VCaP (cell line): Measurements from ENCODE around the gene DOK7.

ENCODE experiments used
- H3K27ac ChIP-seq: fragments of 450-650 bp; 2 replicates; pipeline ENCODE4 v1.5.1; 2017
- TF ChIP-seq, protein P1 (sequence below): fragments of 450-650 bp; conservative IDR thresholded peaks from 2 replicates; pipeline ENCODE4 v1.5.1; 2017; ENCODE audit warnings: mild to moderate bottlenecking, moderate library complexity

Gene DOK7

DNA sequence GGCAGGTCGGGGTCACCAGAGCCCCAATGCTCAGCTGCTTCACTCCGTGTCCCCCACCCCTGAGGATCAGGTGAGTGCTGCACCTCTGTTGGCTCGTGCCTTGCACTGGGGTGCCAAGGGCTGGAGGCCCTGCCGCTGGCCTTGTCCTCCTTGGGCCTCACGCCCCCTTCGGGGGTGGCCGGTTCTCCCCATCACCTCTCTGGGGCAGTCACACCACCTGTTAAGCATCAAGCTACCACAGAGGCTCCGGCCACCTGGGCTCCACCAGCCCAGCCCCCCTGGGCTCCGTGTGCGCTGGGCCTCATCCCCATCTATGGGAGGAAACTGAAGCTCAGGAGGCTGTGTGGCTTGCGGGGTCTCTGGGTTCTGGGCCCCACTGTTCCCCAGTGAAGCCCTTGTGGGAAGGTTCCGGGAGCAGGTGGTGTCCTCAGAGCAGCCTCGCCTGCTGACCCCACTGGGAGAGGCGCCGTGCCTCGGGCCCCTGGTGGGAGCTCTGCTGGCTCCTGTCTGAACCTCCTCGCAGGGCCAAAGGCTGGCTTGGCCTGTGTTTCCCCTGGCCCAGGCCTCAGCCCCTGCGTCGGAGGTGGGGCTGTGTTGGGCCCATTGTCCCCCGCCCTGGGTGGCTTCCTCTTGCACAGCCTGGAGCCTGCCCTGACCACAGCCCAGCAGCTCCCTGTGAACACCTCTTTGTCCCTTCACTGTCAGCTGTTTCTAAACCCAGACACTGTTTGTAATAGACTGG, 30.8 kb downstream of the DOK7 start:
- no peak overlapping the region for H3K27ac ChIP-seq
- TF ChIP-seq, protein P1, sequence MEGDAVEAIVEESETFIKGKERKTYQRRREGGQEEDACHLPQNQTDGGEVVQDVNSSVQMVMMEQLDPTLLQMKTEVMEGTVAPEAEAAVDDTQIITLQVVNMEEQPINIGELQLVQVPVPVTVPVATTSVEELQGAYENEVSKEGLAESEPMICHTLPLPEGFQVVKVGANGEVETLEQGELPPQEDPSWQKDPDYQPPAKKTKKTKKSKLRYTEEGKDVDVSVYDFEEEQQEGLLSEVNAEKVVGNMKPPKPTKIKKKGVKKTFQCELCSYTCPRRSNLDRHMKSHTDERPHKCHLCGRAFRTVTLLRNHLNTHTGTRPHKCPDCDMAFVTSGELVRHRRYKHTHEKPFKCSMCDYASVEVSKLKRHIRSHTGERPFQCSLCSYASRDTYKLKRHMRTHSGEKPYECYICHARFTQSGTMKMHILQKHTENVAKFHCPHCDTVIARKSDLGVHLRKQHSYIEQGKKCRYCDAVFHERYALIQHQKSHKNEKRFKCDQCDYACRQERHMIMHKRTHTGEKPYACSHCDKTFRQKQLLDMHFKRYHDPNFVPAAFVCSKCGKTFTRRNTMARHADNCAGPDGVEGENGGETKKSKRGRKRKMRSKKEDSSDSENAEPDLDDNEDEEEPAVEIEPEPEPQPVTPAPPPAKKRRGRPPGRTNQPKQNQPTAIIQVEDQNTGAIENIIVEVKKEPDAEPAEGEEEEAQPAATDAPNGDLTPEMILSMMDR, result no peak

DNA sequence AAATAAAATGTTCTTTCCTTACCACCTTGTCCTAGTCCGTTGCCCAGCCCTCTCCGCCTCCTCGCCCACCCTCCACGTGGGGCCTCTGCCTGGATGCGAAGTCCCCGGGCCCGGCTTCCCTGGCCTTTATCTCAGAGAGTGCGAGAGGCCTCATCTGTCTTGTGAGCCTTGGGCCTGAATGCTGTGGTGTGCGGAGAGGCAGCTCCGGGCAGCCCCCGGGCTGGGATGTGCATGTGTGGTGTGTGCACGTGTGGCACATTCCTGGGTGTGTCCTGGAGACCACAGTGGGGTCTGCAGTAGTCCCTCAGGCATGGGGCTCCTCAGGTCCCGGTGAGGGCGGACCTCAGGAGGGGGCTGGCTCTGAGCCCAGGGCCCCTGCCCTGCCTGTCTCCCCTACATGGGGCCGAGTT, 31.4 kb downstream of the DOK7 start:
- TF ChIP-seq, protein P1, result no peak
- H3K27ac ChIP-seq, result no peak overlapping the region

DNA sequence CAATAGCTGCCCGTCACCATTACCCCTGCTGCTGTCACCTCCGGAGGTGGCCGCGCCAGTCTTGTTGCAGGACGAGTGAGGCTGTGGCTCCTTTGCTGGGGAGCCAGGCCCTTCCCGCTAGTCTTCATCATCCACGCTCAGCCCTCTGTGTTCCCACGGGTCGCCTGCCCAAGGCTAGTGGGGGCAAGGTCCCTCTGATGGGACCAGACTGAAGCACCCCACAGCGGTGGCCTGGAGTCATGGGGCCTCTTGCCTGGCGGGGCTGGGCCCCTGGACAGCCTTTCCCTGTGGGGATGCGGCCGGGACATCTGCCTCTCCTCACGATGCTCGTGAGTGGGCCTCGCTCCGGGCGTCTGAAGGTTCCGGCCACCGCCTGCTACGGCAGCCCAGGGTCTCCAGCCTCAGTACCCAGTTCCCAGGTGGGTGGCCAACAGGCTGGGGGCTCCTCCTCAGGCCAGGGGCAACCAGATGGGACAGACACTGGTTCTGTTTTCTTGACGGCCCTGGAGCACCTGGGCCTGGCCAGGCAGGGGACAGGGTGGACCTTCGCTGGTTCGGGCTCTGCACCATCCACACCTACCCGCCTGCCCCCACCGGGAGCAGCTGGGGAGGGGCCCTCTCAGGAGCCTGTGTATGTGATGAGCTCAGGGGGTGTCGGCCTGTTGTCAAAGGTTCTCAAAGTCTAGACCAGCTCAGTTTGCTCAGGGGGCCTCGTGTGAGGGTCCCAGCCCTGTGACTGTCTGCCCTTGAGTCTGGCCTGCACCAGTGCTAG, 32.3 kb downstream of the DOK7 start:
- TF ChIP-seq, protein P1, result no peak
- no peak overlapping the region for H3K27ac ChIP-seq

DNA sequence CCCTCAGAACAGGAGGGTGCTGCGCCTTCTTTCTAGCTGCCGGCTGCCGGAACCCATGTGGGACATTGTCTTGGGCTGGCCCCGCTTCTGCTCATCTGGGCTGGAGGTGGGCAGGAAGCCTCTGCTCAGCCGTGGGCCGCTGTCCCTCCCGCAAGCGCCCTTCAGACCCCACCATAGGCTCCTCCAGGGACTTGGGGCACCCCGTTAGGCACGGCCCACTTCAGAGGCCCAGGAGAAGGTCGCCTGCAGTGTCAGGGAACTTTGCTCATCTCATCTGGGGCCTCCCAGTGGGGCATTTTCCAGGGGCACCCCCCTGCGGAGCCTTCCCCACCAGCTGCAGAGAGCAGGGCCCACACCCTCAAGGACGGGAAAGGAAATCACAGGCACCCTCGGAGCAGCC, 32.9 kb downstream of the DOK7 start:
- TF ChIP-seq, protein P1, result no peak
- H3K27ac ChIP-seq, result no peak overlapping the region

DNA sequence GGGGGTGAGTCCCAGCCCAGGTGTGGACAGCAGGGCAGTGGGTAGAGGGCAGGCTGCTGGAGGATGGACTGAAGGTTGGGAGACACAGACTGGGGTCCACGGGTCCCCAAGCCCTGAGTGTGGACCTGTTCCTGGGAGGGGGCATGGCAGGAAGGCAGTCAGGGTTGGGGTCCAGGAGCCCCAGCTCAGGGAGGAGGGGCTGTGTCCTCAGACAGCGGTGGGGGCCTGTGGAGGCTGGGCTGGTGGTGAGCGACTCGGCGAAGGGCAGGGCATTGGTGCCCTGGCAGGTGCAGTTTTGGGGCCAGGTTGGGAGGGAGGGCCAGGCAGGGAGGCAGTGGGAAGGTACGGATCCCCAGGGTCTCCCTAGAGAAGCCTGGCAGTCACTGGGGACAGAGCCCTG, 34.0 kb downstream of the DOK7 start:
- H3K27ac ChIP-seq, result no peak overlapping the region

DNA sequence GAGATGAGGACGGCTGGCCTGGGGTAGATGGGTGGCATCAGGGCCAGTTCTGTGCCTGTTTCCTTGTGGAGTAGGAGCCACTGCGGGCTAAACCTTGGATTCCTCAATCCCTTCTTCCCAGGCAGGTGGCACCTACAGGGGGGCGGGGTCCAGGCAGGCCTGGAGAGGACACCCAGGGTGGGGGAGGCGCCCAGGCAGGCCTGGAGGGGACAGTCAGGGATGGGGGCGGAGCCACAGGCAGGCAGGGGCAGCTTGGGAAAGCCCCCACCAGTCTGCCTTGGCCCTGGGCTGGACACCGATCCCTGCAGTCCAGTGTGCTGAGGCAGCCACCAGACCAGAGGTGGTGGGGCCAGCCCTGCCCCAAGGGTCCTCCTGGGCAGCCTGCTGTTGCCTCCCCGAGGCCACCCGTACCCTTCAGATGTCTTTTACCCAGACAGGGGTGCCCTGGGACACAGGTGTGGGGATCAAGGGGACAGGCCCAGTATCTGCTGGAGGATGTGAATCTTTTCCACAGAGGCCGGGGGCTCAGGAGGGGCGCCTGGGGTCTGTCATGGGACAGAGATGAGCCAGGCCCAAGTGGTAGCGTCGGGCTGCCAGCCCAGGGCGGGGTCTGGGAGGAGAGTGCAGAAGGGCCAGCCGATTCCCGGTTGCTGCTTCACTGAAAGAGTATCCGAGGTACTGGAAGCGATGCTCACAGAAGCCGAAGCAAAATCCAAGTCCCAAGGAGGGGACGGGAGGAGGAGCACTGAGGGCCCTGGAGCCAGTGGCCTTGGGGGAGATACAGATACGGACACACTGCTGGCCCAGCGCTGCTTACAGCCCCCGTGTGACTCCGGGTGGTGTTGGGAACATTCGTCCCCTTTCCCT, 34.6 kb downstream of the DOK7 start:
- no peak overlapping the region for H3K27ac ChIP-seq
- TF ChIP-seq, protein P1, result no peak

More for the DNA sequence above, 34.0 kb downstream of the DOK7 start:
- TF ChIP-seq, protein P1, result no peak

DNA sequence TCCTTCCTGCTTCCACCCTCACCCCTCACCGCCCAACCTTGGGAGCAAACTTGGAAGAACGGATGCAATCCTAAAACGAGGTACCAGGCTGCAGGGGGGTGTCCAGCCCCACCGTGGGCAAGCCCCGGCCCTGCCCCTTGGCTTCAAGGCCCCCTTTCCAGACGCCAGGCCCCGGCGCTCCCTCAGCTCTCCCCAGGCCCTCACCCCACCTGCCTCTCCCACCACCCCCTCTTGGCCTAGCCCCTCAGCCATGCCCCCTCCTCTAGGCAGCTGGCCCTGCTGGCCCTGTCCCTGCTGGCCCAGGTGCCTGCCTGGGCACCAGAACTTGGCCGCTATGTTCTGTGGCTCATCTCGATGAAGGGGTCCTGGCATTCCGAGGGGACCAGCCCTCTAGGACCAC, 35.3 kb downstream of the DOK7 start:
- no peak overlapping the region for H3K27ac ChIP-seq
- TF ChIP-seq, protein P1, result no peak
